Fibroblast of the conjunctiva (primary cell): ENCODE results near the gene EXO1.
"Not testable (repeated sequence)": the region's sequence is repeated elsewhere in the genome, so short reads cannot be mapped to it uniquely, and the experiment has no call there.

Experiments
- DNase-seq: peaks from one replicate; pipeline ENCODE4 v3.0.0-alpha.2; 2010; ENCODE audit warnings: low read depth

Gene EXO1

DNA sequence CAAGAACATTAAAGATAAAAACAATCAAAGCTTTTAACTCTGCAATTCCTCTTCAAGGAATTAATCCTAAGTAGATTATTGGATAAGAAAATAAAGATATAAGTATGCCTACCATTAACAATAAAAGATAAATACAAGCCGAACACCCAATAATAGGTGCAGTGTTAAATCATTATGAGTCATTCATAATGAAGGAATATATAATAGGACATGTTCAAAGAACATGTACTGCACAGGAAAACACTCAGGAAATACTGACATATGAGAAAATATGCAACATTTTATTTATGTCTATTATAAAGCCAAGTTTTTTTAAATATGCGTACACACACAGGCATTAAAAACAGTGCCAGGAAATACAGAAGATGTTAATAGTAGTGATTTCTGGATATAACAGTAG lies 11.1 kb upstream of the EXO1 start:
- no peak for DNase-seq

DNA sequence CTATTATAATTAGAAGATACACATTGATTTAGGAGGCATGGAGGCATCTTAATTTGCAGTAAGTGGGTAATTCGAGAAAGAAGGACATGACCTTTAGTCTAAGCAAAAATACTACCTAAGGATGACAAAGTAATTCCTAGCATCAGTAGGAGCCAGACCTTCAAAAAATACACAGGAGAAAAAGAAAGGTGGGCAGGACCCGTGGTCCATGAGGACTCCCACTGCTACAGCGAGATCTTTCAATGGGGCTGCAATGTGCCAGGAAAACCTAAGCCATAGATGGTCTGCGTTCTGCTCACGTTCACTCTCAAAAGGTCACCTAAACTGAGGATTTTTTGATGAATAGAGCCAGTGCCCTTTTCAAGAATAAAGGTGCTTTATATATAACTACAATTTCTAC lies 10.6 kb upstream of the EXO1 start:
- no peak for DNase-seq

DNA sequence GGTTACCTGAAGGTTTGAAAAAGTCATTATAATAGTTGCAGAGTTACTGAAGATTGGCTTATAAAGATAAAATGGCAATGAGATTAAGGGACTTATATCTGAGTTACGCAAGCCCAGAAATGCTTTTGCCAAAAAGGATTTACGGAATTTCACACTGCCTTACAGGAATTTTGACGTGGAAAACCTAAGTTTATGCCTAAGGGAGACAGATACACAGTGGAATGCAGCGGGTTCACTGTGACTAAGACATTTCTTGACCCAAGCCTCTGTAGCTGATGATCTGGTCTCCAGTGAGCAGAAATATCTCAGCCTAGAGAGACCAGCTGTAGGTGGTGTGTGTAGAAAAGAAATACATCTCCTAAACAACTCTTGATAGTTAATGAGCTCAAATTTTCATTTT lies 10.1 kb upstream of the EXO1 start:
- DNase-seq = peak; percentile 53

DNA sequence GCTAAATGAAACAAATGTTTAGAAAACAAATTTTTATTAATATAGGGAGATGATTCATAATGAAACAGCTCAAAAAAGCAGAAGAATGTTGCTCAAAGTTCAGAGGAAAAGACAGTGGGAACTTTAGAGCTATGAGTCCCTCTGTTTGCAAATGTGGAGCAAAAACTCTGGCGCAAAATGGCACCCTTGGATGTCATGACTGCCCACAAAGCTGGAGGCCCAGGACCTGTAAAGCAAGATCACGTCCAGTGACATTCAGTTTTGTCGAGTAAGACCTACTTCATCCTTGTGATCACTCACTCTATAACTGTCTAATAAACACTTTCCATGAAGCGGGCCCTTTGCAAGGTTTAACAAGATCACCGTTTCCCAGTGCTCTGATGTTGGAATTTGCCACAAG lies 9.1 kb upstream of the EXO1 start:
- DNase-seq = no peak

DNA sequence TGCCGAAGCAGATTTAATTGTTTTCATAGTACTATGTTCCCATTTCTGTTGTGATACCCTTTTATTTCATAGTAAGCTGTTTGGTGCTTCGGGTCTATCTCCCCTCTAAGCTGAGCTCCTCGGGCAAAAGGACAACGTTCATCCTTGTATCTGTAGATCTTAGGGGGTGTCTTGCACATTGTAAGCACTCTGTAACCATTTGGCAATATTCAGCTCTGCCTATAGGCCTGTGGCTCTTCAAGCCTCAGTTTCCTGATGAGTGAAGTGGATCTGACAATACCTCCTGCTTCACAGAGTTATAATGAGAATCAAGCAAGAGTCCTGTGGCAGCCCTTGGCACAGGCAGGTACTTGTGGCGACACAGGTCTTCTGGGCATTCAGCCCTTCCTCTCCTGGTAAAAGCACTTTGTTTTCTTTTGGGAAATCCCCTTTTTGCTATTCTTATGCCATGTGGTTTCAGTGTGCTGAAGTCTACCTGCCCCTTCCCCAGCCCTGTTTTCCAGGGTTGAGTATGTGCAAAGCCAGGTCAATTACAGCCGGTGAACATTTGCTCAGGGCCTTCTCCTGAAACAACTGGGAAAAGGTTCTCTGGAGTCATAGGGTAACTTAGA lies 8.5 kb upstream of the EXO1 start:
- DNase-seq = no peak

DNA sequence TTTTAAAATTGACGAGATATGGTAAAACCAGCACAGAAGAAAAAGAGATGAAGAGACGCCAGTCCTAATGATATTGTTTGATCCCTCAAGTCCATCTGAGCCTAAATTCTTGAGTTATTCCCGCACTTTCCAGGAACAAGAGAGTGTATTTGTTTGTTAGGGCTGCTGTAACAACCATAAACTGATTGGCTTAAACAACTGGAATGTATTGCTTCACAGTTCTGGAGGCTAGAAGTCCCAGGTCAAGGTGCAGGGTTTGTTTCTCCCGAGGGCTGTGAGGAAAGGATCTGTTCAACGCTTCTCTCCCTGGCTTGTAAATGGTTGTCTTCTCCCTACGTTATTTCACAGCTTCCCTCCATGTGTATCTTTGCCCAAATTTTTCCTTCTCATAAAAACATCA lies 7.8 kb upstream of the EXO1 start:
- no peak for DNase-seq

DNA sequence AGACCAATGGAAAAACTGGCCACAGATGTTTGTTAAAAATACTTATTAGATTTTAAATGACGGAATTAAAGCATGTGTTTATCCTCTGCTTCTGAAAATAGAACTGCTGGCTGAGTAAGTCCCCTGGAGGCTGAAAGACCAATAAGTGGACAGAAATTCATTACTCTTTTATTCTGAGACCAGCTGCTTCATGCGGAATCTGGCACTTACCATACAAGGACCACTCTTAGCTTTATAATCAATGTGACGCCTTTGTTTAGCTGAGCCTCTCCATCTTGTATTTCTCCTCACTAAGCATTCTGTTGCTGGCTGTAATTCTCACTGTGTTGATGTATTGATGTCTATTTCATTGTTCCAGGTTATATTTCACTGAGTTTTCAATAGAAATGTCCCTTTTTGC lies 6.3 kb upstream of the EXO1 start:
- no peak for DNase-seq

DNA sequence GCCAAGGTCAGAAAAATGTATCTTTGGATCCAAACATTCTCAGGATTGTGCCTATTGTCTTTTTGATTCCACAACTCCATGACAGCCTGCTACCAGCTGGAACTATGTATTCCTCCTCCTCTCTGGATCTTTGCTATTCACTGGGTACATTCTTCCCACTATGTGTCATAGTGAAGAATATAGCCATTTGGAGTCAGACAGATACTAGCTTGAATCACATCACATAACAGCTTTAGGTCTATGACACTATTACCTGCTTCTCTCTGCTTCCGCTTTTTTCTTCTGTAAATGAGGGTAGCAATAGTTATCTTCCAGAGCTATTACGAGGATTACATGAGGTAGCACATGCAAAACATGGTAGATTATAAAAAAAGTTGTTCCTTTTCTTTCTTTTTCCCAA lies 5.4 kb upstream of the EXO1 start:
- DNase-seq = no peak

DNA sequence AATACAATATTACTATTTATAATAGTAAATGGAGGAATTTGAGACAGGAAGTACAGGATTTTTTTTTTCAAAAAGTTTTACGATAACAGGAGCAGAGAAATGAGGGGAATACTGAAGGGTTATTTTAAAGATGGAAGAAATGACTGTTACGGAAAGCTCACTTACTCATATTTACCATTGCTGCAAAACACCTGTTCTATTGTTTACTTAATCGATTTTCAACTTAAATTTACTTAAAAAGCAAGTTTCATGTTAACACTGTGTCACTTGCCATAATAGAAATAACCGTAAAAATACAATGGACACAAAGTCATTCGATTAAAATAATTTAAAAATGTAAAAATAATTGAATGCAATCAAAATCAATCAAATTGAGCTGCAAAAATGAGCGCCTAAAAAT lies 3.4 kb upstream of the EXO1 start:
- no peak for DNase-seq

DNA sequence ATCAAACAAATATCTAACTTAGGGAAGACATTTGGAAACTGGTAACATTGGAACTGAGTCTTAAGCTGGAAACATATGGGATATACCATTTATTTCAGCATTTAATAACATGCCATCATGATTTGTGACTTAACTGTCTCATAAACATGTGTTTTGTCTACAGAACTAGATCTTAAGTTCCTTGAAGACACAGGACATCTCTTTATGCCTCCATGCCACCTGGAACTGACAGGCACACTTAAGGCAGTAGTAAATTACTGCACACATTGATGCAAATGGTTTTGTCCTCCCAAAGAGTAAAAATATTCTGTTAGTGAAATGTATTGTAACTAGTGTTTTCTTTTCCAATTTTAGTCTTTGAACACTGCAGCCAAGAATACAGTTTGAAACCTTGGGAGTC lies 1.6 kb upstream of the EXO1 start:
- no peak for DNase-seq

DNA sequence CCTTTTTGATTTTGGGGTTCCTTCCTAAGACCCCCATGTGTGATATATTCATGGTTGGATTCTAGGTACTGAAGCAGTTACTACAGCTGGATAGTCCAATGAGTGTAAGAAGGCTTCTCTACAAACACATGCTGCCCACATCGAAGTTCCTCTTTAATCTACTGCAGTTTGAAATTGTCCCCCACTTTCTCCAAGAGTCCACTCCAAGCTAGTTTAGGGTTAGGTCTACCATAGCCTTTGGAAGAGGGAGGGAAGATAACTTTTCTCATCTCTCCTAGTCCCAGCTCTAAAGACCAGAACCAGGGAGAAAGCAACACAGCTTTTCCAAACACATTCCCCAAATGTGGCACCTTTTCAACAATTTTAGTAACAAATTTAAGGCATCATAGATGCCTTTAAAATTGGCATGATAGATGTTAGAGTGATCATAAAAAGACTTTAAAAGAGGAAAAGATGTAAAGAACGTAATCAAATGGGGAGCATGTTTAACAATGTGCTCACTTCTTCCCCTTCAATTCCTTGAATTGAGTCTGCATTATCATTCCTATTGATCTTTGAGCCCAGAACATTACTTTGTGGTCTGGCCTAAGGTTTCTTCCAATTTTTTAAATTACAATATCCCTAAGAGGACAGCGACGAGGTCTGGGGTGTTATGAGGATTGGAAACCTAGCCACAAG lies 1.0 kb upstream of the EXO1 start:
- DNase-seq = no peak

DNA sequence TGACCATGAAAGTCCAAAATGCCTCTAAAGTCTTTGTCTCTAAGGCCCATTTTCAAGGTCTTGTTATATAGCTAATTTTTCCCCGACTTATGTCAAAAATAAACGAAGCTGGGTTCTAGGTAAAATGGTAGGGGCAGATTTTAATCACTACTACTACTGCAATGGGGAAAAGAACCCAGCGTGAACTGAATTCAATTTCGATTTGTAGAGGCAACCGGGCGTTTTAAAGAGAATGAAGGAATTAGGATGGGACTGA lies 536 bp upstream of the EXO1 start:
- DNase-seq = no peak

DNA sequence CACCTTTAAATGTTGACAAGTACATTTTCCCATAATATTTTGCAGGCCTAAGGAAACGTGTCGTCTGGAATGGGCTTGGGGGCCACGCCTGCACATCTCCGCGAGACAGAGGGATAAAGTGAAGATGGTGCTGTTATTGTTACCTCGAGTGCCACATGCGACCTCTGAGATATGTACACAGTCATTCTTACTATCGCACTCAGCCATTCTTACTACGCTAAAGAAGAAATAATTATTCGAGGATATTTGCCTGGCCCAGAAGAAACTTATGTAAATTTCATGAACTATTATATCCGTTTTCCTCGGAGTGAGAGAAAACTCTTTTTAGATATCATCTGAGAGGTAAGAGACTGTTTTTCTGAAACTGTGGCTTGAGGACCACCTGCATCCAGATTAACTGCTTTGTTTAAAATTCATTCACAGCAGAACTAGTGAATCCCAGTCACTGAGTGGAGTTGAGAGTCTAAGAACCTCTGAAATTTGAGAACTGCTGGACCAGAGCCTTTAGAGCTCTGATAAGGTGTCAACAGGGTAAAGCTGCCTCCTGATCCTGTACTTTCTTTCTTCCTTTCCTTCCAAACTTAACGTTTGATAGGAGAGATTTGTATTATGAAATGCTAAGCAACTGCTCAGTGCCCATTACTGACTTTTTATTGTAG lies 811 bp downstream of the EXO1 start:
- DNase-seq = no peak

DNA sequence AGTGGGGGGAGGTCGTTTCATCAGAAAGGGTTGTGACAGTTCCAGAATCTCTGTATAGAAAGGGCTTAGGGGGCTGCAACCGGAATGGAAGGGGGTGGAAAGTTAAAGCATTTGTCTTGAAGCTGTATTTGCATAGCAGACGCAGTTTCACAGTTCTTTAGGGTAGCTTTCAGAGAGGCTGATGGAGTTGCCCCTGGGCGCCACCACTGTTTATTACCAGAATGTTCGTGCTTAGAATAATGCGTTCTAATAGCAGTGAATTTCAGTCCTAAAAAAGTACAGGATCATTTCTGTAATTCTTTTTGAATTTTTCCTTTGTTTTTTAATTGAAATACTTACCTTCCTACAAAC lies 1.3 kb downstream of the EXO1 start:
- DNase-seq = no peak

DNA sequence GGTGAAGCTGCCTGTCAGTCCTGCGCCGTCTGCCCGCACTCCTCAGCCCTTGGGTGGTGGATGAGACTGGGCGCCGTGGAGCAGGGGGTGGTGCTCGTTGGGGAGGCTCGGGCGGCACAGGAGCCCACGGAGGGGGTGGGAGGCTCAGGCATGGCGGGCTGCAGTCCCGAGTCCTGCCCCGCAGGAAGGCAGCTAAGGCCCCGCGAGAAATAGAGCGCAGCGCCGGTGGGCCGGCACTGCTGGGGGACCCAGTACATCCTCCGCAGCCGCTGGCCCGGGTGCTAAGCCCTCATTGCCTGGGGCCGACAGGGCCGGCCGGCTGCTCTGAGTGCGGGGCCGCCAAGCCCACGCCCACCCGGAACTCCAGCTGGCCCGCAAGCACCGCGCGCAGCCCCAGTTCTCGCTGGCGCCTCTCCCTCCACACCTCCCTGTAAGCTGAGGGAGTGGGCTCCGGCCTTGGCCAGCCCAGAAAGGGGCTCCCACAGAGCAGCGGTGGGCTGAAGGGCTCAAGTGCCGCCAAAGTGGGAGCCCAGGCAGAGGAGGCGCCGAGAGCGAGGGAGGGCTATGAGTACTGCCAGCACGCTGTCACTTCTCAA lies 7.6 kb downstream of the EXO1 start:
- not testable (repeated sequence) for DNase-seq

DNA sequence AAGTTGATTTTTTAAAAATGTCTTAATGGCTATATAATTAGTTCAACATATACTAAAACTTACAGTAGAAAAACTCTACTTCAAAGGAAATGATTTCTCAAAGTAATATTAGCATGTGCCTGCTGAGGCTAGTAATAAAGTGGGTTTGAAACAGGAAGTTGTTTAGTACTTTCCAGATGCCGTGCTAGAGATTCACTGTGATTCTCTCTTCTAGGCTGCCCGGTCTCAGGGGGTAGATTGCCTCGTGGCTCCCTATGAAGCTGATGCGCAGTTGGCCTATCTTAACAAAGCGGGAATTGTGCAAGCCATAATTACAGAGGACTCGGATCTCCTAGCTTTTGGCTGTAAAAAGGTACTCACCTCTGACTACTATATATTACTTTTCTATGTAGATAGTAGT lies 9.1 kb downstream of the EXO1 start:
- no peak for DNase-seq

DNA sequence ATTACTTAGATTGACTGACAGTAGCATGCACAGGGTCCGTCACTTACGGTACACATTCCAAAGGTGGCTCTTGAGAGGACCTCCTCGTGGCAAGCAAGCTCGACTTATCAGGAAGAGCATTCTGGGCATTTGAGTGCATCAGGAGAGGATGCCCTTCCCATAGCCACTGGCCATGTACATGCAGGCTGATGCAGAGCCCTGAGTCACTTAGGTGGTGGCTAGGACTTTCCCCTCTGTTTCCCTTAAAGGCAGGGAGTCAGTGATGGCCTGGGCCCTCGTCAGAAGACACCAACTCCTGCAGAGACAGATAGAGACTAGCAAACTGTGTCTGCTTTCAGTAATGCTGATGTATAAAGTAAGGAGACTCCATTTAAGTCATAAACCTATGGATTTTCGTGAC lies 12.9 kb downstream of the EXO1 start:
- no peak for DNase-seq

DNA sequence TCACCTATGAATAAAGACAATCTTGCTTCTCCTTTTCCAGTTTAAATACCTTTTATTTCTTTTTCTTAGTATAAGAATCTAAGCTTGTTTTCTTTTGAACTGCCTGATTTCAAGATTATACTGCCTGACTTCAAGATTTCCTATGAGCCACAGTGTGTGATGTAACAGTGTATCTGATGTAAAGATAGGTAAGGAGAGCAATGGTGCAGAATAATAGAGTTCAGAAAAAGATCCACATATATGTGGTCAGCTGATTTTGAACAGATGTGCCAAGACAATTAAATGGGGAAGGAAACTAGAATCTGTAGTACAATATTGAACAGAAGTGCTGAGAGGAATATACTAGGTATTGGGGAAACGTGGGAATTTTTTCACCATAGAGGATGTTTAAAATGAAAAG lies 21.0 kb downstream of the EXO1 start:
- DNase-seq = no peak

DNA sequence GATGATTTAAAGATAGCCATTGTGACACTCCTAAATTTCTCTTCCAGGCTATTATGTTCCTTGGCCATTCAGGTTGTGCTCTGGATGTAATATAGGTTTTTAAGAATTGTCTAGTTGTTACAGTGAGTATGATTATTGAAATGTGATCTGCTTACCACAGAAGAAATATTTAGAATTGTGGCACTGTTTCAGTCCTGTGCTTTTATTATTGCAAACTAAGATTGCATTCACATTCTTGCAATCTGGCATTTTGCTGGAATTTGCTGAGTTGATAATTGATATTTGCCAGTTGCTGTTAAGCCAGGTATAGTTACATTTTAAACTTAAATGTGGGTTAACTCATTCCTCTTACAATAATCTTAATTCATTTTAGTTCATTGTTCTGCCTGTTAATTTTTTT lies 22.3 kb downstream of the EXO1 start:
- DNase-seq = no peak

DNA sequence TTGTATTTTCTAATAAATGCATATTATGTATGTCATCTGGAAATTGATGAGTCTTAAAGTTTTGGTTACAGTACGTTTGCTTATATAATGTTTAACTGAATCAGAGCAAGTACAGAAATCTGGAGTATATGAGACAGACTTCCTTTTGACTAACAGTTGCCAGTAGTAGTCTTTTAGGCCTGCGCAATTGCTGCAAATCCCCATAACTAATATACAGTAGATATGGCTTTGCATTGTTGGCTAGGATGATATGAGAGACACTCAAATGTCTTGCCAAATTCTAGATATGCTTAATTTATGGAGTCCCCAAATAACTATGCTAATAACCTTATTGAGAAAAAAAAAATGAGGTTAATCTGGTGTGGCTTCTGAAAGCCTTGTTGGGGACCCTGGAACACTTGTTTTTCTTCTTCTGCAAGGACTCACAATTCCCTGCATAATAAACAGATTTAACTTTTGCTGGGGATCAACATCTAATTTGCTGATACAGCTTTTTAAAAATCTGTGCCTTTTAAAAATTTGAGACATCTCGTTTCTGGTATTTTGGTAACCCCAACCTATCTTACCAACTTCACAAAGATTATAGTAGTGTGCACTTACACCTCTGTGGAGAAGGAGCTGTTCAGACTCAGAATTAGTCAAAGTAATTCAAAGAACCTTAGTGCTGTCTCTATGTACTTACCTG lies 22.9 kb downstream of the EXO1 start:
- DNase-seq = no peak

DNA sequence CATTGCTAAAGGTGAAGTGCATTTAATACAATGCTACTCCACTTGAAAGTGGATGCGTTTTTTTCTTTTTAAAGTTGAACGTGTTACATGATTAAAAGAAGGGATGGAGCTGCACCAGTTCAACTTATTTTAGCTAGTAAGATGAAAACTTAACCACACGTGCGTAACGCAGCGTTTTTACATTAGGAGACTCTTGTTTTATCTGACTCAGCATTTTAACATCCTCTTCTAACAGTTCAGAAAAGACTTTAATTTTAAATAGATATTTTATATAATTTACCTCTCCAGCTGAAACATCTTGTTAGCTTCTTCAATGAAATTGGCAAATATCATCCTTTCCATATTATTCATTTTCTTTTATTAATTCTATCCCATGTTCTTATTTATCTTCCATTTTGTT lies 33.4 kb downstream of the EXO1 start:
- DNase-seq = no peak

DNA sequence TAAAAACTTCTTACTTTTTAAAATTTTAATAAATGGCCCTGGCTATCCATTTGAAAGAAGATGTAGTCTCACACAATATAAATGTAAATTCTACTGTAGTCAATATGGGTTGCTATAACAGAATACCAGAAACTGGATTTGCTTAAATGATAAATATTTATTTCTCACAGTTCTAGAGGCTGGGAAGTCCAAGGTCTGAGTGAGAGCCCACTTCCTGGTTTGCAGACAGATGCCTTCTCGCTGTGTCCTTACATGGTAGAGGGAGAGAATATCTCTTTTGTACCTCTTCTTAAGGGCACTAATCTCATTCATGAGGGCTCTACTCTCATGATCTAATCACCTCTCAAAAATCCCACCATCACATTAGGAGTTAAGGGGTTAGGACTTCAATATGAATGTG lies 35.2 kb downstream of the EXO1 start:
- no peak for DNase-seq

DNA sequence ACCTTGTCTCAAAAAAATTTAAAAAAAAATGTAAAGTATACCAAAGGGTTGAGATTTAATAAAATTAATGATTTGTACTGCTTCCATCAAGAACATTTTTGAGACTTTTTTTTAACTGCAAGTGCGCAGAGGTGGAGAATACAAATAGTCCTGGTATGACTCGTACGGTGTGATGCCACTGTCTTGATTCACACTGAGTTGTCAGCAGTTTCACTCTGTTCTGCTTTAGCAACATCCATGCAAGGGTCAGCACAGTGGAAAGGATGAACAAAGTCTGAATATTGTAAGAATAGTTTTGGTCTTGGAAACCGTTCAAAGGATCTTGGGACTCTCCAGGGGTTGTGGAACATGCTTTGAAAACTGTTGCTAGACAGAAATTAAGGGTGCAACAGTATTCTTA lies 40.2 kb downstream of the EXO1 start:
- DNase-seq = peak; percentile 22
